Mucosa of rectum (tissue), 2 donors: ENCODE measurements around the gene KRT32.

ENCODE experiments used
- H3K27ac ChIP-seq, 2 donors: one replicate each; pipeline ENCODE4 v1.7.0; 2013; ENCODE audit warnings: inconsistent platforms in 2 of 2, low read depth in 2 of 2, low read length in 2 of 2
- H3K27me3 ChIP-seq, 2 donors: one replicate each; pipeline ENCODE4 v1.7.0; 2013; ENCODE audit warnings: low read length in 2 of 2; ENCODE audit not compliant: control insufficient read depth in 2 of 2, insufficient read depth in 2 of 2
- H3K36me3 ChIP-seq, 2 donors: one replicate each; pipeline ENCODE4 v1.7.0; 2013; ENCODE audit warnings: low read length in 2 of 2; ENCODE audit not compliant: control insufficient read depth in 2 of 2, insufficient read depth in 2 of 2
- H3K4me1 ChIP-seq, 2 donors: one replicate each; pipeline ENCODE4 v1.7.0; 2013; ENCODE audit warnings: low read length in 2 of 2, mild to moderate bottlenecking in 1 of 2; ENCODE audit not compliant: control insufficient read depth in 2 of 2, insufficient read depth in 2 of 2
- H3K4me3 ChIP-seq, 2 donors: one replicate each; pipeline ENCODE4 v1.7.0; 2013; ENCODE audit warnings: low read length in 2 of 2
- H3K9ac ChIP-seq, 2 donors: one replicate each; pipeline ENCODE4 v1.7.0; 2013; ENCODE audit warnings: low read length in 2 of 2, low read depth in 1 of 2, mild to moderate bottlenecking in 1 of 2
- H3K9me3 ChIP-seq, 2 donors: one replicate each; pipeline ENCODE4 v1.7.0; 2013; ENCODE audit warnings: low read length in 2 of 2; ENCODE audit not compliant: control insufficient read depth in 2 of 2
- donor health status: healthy.
- donor health status: Normal muscosa, but diverticular disease.

KRT32 gene

GRCh38 chr17:41492771-41493170 is 25.6 kb upstream of the KRT32 start:
- H3K9ac ChIP-seq: no peak overlapping the region
- H3K27ac ChIP-seq: peak overlapping the region in 1 of 2 donors; percentile 38
- no peaks in the 10 kb centered on the region for H3K36me3 ChIP-seq
- peaks cover 27 to 47% of the 10 kb centered on the region in 2 donors for H3K4me1 ChIP-seq
- no peaks in the 10 kb centered on the region for H3K27me3 ChIP-seq
- no peaks in the 10 kb centered on the region for H3K9me3 ChIP-seq
- H3K4me3 ChIP-seq: no peak overlapping the region

- no peaks in the 10 kb centered on the region for H3K9me3 ChIP-seq
- H3K4me3 ChIP-seq: no peak overlapping the region
- no peaks in the 10 kb centered on the region for H3K27me3 ChIP-seq
- H3K36me3 ChIP-seq: no peaks in the 10 kb centered on the region
- H3K9ac ChIP-seq: no peak overlapping the region
- H3K27ac ChIP-seq: peak overlapping the region in 1 of 2 donors; percentile 23
- H3K4me1 ChIP-seq: peaks cover 25 to 47% of the 10 kb centered on the region in 2 donors
These were observed 25.2 kb upstream of the KRT32 start for GRCh38 chr17:41492351-41492750.

GRCh38 chr17:41491476-41491875 is 24.3 kb upstream of the KRT32 start:
- Histone ChIP-seq H3K36me3 (no peaks in the 10 kb centered on the region), H3K9me3 (no peaks in the 10 kb centered on the region), H3K27me3 (no peaks in the 10 kb centered on the region), H3K4me3 (no peak overlapping the region), H3K27ac (peak overlapping the region in 1 of 2 donors; percentile 53), H3K4me1 (peaks cover 20 to 44% of the 10 kb centered on the region in 2 donors), H3K9ac (no peak overlapping the region)

GRCh38 chr17:41490000-41490990 is 23.1 kb upstream of the KRT32 start:
- H3K27me3 ChIP-seq: no peaks in the 10 kb centered on the region
- H3K27ac ChIP-seq: peak overlapping the region in 1 of 2 donors; percentile 53
- H3K4me3 ChIP-seq: peak overlapping the region in 1 of 2 donors; percentile 14
- H3K4me1 ChIP-seq: peaks cover 20 to 43% of the 10 kb centered on the region in 2 donors
- no peaks in the 10 kb centered on the region for H3K9me3 ChIP-seq
- H3K9ac ChIP-seq: peak overlapping the region in 1 of 2 donors; percentile 26
- H3K36me3 ChIP-seq: no peaks in the 10 kb centered on the region

- Histone ChIP-seq H3K27me3 (no peaks in the 10 kb centered on the region), H3K4me1 (peaks cover 20 to 43% of the 10 kb centered on the region in 2 donors), H3K27ac (peak within 1 kb of the TSS in 1 of 2 donors; percentile 53), H3K36me3 (no peaks in the 10 kb centered on the region), H3K9me3 (no peaks in the 10 kb centered on the region), H3K4me3 (peak within 1 kb of the TSS in 1 of 2 donors; percentile 14), H3K9ac (peak within 1 kb of the TSS in 1 of 2 donors; percentile 26)
These were observed 22.3 kb upstream of the KRT32 start, which contains the start of gene KRT36 for GRCh38 chr17:41489531-41489930. Gene KRT36, minus strand, starts transcription at chr17:41489910. Its CDS starts 46 bp downstream, at chr17:41489864.

GRCh38 chr17:41486809-41487530 is 19.8 kb upstream of the KRT32 start:
- H3K4me1 ChIP-seq: peaks cover 20 to 32% of the 10 kb centered on the region in 2 donors
- no peaks in the 10 kb centered on the region for H3K36me3 ChIP-seq
- H3K27ac ChIP-seq: no peak overlapping the region
- no peaks in the 10 kb centered on the region for H3K27me3 ChIP-seq
- no peaks in the 10 kb centered on the region for H3K9me3 ChIP-seq
- H3K9ac ChIP-seq: no peak overlapping the region
- H3K4me3 ChIP-seq: no peak overlapping the region

GRCh38 chr17:41486316-41486715 is 19.1 kb upstream of the KRT32 start:
- no peaks in the 10 kb centered on the region for H3K9me3 ChIP-seq
- H3K4me3 ChIP-seq: no peak overlapping the region
- no peaks in the 10 kb centered on the region for H3K27me3 ChIP-seq
- no peaks in the 10 kb centered on the region for H3K36me3 ChIP-seq
- peaks cover 16 to 25% of the 10 kb centered on the region in 2 donors for H3K4me1 ChIP-seq
- no peak overlapping the region for H3K27ac ChIP-seq
- no peak overlapping the region for H3K9ac ChIP-seq

- no peaks in the 10 kb centered on the region for H3K9me3 ChIP-seq
- H3K36me3 ChIP-seq: no peaks in the 10 kb centered on the region
- no peak overlapping the region for H3K9ac ChIP-seq
- no peak overlapping the region for H3K4me3 ChIP-seq
- H3K4me1 ChIP-seq: peaks cover 8 to 15% of the 10 kb centered on the region in 2 donors
- no peaks in the 10 kb centered on the region for H3K27me3 ChIP-seq
- no peak overlapping the region for H3K27ac ChIP-seq
These were observed 18.0 kb upstream of the KRT32 start for GRCh38 chr17:41484920-41485904.

GRCh38 chr17:41483991-41484826 is 17.0 kb upstream of the KRT32 start:
- peaks cover 0 to 5% of the 10 kb centered on the region in 2 donors for H3K4me1 ChIP-seq
- no peaks in the 10 kb centered on the region for H3K27me3 ChIP-seq
- no peaks in the 10 kb centered on the region for H3K9me3 ChIP-seq
- H3K4me3 ChIP-seq: no peak overlapping the region
- H3K27ac ChIP-seq: no peak overlapping the region
- no peak overlapping the region for H3K9ac ChIP-seq
- H3K36me3 ChIP-seq: no peaks in the 10 kb centered on the region
